ENCODE data around the gene CLIC6.

DNA sequence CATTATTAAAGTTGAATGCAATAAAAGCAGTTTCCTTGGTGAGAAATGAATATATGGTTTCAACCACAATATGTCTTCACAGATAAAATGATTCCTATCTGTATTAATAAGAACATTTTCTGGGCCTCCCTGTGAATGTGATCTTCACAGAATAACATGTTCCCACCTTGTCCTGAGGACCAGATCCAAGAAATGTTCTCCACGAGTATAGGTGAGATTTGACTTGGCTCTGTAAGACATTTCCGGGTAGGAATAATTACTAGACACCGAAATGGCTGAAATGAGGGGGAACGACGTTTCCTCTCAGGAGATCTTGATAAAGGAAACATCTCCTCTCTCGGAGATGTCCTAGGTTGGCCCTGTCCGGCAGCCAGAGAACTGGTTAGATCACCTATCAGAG is 61.4 kb downstream of the CLIC6 start:
- TF ChIP-seq, protein P1, sequence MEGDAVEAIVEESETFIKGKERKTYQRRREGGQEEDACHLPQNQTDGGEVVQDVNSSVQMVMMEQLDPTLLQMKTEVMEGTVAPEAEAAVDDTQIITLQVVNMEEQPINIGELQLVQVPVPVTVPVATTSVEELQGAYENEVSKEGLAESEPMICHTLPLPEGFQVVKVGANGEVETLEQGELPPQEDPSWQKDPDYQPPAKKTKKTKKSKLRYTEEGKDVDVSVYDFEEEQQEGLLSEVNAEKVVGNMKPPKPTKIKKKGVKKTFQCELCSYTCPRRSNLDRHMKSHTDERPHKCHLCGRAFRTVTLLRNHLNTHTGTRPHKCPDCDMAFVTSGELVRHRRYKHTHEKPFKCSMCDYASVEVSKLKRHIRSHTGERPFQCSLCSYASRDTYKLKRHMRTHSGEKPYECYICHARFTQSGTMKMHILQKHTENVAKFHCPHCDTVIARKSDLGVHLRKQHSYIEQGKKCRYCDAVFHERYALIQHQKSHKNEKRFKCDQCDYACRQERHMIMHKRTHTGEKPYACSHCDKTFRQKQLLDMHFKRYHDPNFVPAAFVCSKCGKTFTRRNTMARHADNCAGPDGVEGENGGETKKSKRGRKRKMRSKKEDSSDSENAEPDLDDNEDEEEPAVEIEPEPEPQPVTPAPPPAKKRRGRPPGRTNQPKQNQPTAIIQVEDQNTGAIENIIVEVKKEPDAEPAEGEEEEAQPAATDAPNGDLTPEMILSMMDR (conservative IDR thresholded peaks at IDR 0.05; ENCODE audit: low read length): no peak
- no peak for TF ChIP-seq EZH2phosphoT487 (IDR thresholded peaks at IDR 0.05; ENCODE audit: borderline replicate concordance, low read depth, low read length)

All from OCI-LY7 (cell line).